Trophoblast cell (in vitro differentiated cells and primary cell): ENCODE measurements around the gene HNF1B.
A peak's percentile ranks its signal among the peaks of the same experiment; 100 is the strongest.

Experiments
- DNase-seq, 2 donors: peaks; one replicate each; pipeline ENCODE4 v3.0.0-alpha.2; 2016
- H2AFZ ChIP-seq: 2 replicates; pipeline ENCODE4 v1.6.1; 2013; ENCODE audit warnings: low read length, moderate library complexity, mild to moderate bottlenecking; ENCODE audit not compliant: insufficient read depth, poor library complexity
- H2AK5ac ChIP-seq: 2 replicates; pipeline ENCODE4 v1.6.1; 2013; ENCODE audit warnings: mild to moderate bottlenecking, low read length
- H2BK120ac ChIP-seq: 2 replicates; pipeline ENCODE4 v1.6.1; 2013; ENCODE audit warnings: low read length, mild to moderate bottlenecking, moderate library complexity; ENCODE audit not compliant: insufficient read depth, poor library complexity
- H2BK12ac ChIP-seq: 2 replicates; pipeline ENCODE4 v1.6.1; 2013; ENCODE audit warnings: mild to moderate bottlenecking, low read length, moderate library complexity
- H2BK5ac ChIP-seq: 2 replicates; pipeline ENCODE4 v1.6.1; 2013; ENCODE audit warnings: low read length, low read depth, moderate library complexity, mild to moderate bottlenecking; ENCODE audit not compliant: poor library complexity
- H3K14ac ChIP-seq: 2 replicates; pipeline ENCODE4 v1.6.1; 2013; ENCODE audit warnings: mild to moderate bottlenecking, low read length
- H3K18ac ChIP-seq: 2 replicates; pipeline ENCODE4 v1.6.1; 2013; ENCODE audit warnings: mild to moderate bottlenecking, low read length
- H3K23ac ChIP-seq: 2 replicates; pipeline ENCODE4 v1.6.1; 2013; ENCODE audit warnings: low read length
- H3K27ac ChIP-seq: 2 replicates; pipeline ENCODE4 v1.5.1; 2013; ENCODE audit warnings: low read depth, mild to moderate bottlenecking, inconsistent platforms, low read length, moderate library complexity
- H3K27me3 ChIP-seq: 2 replicates; pipeline ENCODE4 v1.6.1; 2013; ENCODE audit warnings: inconsistent platforms, mild to moderate bottlenecking, low read length, moderate library complexity; ENCODE audit not compliant: insufficient read depth
- H3K36me3 ChIP-seq, 2 experiments: 1 replicate in 1 of 2; 2 replicates in 1 of 2; pipeline ENCODE4 v1.6.1; 2013; ENCODE audit warnings: low read length in 2 of 2, mild to moderate bottlenecking in 2 of 2, moderate library complexity in 1 of 2; ENCODE audit not compliant: insufficient read depth in 2 of 2, control insufficient read depth in 1 of 2
- H3K4ac ChIP-seq: 2 replicates; pipeline ENCODE4 v1.6.1; 2013; ENCODE audit warnings: low read depth, mild to moderate bottlenecking, low read length, moderate library complexity
- H3K4me1 ChIP-seq, 2 experiments: 1 replicate in 1 of 2; 2 replicates in 1 of 2; pipeline ENCODE4 v1.6.1; 2013; ENCODE audit warnings: low read length in 2 of 2, mild to moderate bottlenecking in 2 of 2, moderate library complexity in 1 of 2; ENCODE audit not compliant: insufficient read depth in 2 of 2, control insufficient read depth in 1 of 2
- H3K4me2 ChIP-seq: 2 replicates; pipeline ENCODE4 v1.6.1; 2013; ENCODE audit warnings: inconsistent platforms, mild to moderate bottlenecking, low read length, moderate library complexity
- H3K4me3 ChIP-seq: 2 replicates; pipeline ENCODE4 v1.5.1; 2013; ENCODE audit warnings: mild to moderate bottlenecking, low read depth, low read length, inconsistent platforms
- H3K79me1 ChIP-seq: one replicate; pipeline ENCODE4 v1.6.1; 2013; ENCODE audit warnings: low read length
- H3K79me2 ChIP-seq: 2 replicates; pipeline ENCODE4 v1.6.1; 2013; ENCODE audit warnings: low read length, mild to moderate bottlenecking; ENCODE audit not compliant: control insufficient read depth, insufficient read depth, poor library complexity
- H3K9ac ChIP-seq: 2 replicates; pipeline ENCODE4 v1.6.1; 2013; ENCODE audit warnings: mild to moderate bottlenecking, low read length
- H3K9me3 ChIP-seq: 2 replicates; pipeline ENCODE4 v1.6.1; 2013; ENCODE audit warnings: low read depth, mild to moderate bottlenecking, control low read depth, inconsistent platforms, low read length; ENCODE audit not compliant: insufficient read depth
- H4K12ac ChIP-seq: 2 replicates; pipeline ENCODE4 v1.6.1; 2013; ENCODE audit warnings: low read depth, mild to moderate bottlenecking, low read length, moderate library complexity
- H4K8ac ChIP-seq: 2 replicates; pipeline ENCODE4 v1.6.1; 2013; ENCODE audit warnings: low read depth, mild to moderate bottlenecking, low read length, moderate library complexity
- H4K91ac ChIP-seq: one replicate; pipeline ENCODE4 v1.6.1; 2013; ENCODE audit warnings: low read depth, mild to moderate bottlenecking, low read length, moderate library complexity
- WGBS: extraction: QIAGEN DNeasy Blood & Tissue Kit; methylation state at CpG from one replicate; pipeline ENCODE4 v1.1.7; 2013; ENCODE audit warnings: missing lambda C conversion rate; ENCODE audit not compliant: insufficient read length, insufficient coverage; ENCODE audit errors: extremely low coverage; 5-methylcytosine and 5-hydroxymethylcytosine counted together

Gene HNF1B

GRCh38 chr17:37699285-37699973 lies 45.4 kb downstream of the HNF1B start:
- WGBS: no CpG with 5 or more reads among the region's 10 CpGs
- Histone ChIP-seq H3K36me3 (no peaks in the 10 kb centered on the region), H3K4me3 (peak overlapping the region; percentile 4), H3K79me2 (no peaks in the 10 kb centered on the region), H3K4me1 (peaks cover 3 to 7% of the 10 kb centered on the region in 2 experiments), H2BK12ac (no peak overlapping the region), H3K9ac (no peak overlapping the region), H2BK120ac (no peak overlapping the region), H4K91ac (no peak overlapping the region), H2BK5ac (no peak overlapping the region), H3K27ac (no peak overlapping the region), H2AK5ac (no peak overlapping the region), H3K27me3 (no peaks in the 10 kb centered on the region), H4K8ac (peak overlapping the region; percentile 28), H3K79me1 (no peaks in the 10 kb centered on the region), H3K18ac (no peak overlapping the region), H3K23ac (no peak overlapping the region), H3K14ac (no peak overlapping the region), H2AFZ (no peak overlapping the region), H3K9me3 (no peaks in the 10 kb centered on the region), H3K4me2 (no peak overlapping the region), H3K4ac (no peak overlapping the region), H4K12ac (no peak overlapping the region)
- DNase-seq: no peak

- Histone ChIP-seq H2BK12ac (no peak overlapping the region), H4K8ac (no peak overlapping the region), H2BK120ac (no peak overlapping the region), H3K9me3 (no peaks in the 10 kb centered on the region), H3K36me3 (no peaks in the 10 kb centered on the region), H3K14ac (no peak overlapping the region), H3K9ac (no peak overlapping the region), H3K4me1 (peaks cover 3 to 7% of the 10 kb centered on the region in 2 experiments), H3K4me2 (no peak overlapping the region), H3K79me1 (no peaks in the 10 kb centered on the region), H3K27me3 (no peaks in the 10 kb centered on the region), H3K79me2 (no peaks in the 10 kb centered on the region), H4K91ac (no peak overlapping the region), H3K27ac (no peak overlapping the region), H2AK5ac (no peak overlapping the region), H2AFZ (no peak overlapping the region), H3K4me3 (no peak overlapping the region), H4K12ac (no peak overlapping the region), H2BK5ac (no peak overlapping the region), H3K18ac (no peak overlapping the region), H3K23ac (no peak overlapping the region), H3K4ac (no peak overlapping the region)
- WGBS: no CpG with 5 or more reads among the region's 4 CpGs
- no peak for DNase-seq
These were observed 46.0 kb downstream of the HNF1B start for GRCh38 chr17:37698911-37699255.

GRCh38 chr17:37698132-37698910 lies 46.5 kb downstream of the HNF1B start:
- Histone ChIP-seq H3K79me1 (no peaks in the 10 kb centered on the region), H3K27ac (no peak overlapping the region), H3K79me2 (no peaks in the 10 kb centered on the region), H2AFZ (no peak overlapping the region), H2BK12ac (no peak overlapping the region), H3K4me1 (peaks cover 3 to 7% of the 10 kb centered on the region in 2 experiments), H3K18ac (no peak overlapping the region), H3K4me3 (no peak overlapping the region), H3K27me3 (no peaks in the 10 kb centered on the region), H2AK5ac (no peak overlapping the region), H3K4ac (no peak overlapping the region), H3K23ac (no peak overlapping the region), H2BK120ac (no peak overlapping the region), H3K4me2 (no peak overlapping the region), H3K14ac (no peak overlapping the region), H4K91ac (no peak overlapping the region), H4K8ac (no peak overlapping the region), H3K9ac (no peak overlapping the region), H3K36me3 (no peaks in the 10 kb centered on the region), H2BK5ac (no peak overlapping the region), H4K12ac (no peak overlapping the region), H3K9me3 (no peaks in the 10 kb centered on the region)
- WGBS: no CpG with 5 or more reads among the region's 5 CpGs
- no peak for DNase-seq

DNA sequence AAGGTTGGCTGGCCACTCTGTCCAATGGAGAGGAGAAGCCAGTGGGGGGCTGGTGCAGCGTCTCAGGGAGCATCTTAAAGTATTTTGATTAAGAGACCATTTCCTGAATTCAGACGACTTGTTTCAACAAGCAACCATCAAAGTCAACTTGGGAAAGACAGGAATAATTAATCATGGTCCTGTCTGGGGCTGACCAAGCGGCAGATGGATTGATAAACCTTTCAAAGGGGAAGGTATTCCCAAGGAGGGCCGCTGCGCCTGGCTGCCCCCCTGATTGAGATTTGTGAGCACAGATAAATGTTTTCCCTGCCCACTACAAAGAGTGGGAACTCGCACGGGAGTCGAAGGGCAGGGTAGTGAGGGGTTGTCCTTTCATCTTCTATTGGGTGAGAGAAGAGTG lies 47.5 kb downstream of the HNF1B start:
- H3K79me2 ChIP-seq: no peaks in the 10 kb centered on the region
- no peak overlapping the region for H3K27ac ChIP-seq

More for the DNA sequence above, 47.5 kb downstream of the HNF1B start:
- H3K23ac ChIP-seq: no peak overlapping the region
- H3K14ac ChIP-seq: no peak overlapping the region
- DNase-seq: no peak
- H2AFZ ChIP-seq: no peak overlapping the region
- H3K4me3 ChIP-seq: no peak overlapping the region
- H4K12ac ChIP-seq: no peak overlapping the region
- no peaks in the 10 kb centered on the region for H3K36me3 ChIP-seq
- no peaks in the 10 kb centered on the region for H3K79me1 ChIP-seq
- no peaks in the 10 kb centered on the region for H3K9me3 ChIP-seq
- no CpG with 5 or more reads among the region's 8 CpGs for WGBS
- H4K91ac ChIP-seq: no peak overlapping the region
- no peak overlapping the region for H2BK5ac ChIP-seq
- H3K9ac ChIP-seq: no peak overlapping the region
- H3K27me3 ChIP-seq: no peaks in the 10 kb centered on the region
- H3K18ac ChIP-seq: no peak overlapping the region
- no peak overlapping the region for H2BK12ac ChIP-seq
- H2AK5ac ChIP-seq: no peak overlapping the region
- no peak overlapping the region for H3K4me2 ChIP-seq
- no peak overlapping the region for H3K4ac ChIP-seq
- peaks cover 3 to 7% of the 10 kb centered on the region in 2 experiments for H3K4me1 ChIP-seq
- no peak overlapping the region for H4K8ac ChIP-seq
- no peak overlapping the region for H2BK120ac ChIP-seq
